ENCODE measurements around the gene FASN.
"Not testable (repeated sequence)": the region's sequence is repeated elsewhere in the genome, so short reads cannot be mapped to it uniquely, and the experiment has no call there.

The FASN gene

GRCh38 chr17:82143333-82143732 is 45.3 kb upstream of the FASN start:
- no peak overlapping the region for H3K4me2 ChIP-seq (ENCODE audit: low read depth, low read length, poor library complexity, severe bottlenecking)
- no peak overlapping the region for H3K4me3 ChIP-seq (ENCODE audit: insufficient read depth, low read length, poor library complexity, severe bottlenecking)
- no peaks in the 10 kb centered on the region for H3K9me3 ChIP-seq (ENCODE audit: insufficient read depth, low read length)
- no peaks in the 10 kb centered on the region for H3K36me3 ChIP-seq (ENCODE audit: low read length)
- H3K27ac ChIP-seq (ENCODE audit: low read depth, low read length) = no peak overlapping the region
- H3K9ac ChIP-seq (ENCODE audit: low read length) = no peak overlapping the region
- H3F3A ChIP-seq (ENCODE audit: insufficient read depth) = no peaks in the 10 kb centered on the region
- H2AFZ ChIP-seq (ENCODE audit: low read depth, low read length, severe bottlenecking) = no peak overlapping the region
- no peaks in the 10 kb centered on the region for H3K79me2 ChIP-seq (ENCODE audit: insufficient read depth, low read length)
- H4K20me1 ChIP-seq (ENCODE audit: low read depth, low read length) = no peaks in the 10 kb centered on the region
- no peak for TF ChIP-seq EZH2phosphoT487 (conservative IDR thresholded peaks at IDR 0.05; ENCODE audit: low read length)
- TF ChIP-seq, protein P1, sequence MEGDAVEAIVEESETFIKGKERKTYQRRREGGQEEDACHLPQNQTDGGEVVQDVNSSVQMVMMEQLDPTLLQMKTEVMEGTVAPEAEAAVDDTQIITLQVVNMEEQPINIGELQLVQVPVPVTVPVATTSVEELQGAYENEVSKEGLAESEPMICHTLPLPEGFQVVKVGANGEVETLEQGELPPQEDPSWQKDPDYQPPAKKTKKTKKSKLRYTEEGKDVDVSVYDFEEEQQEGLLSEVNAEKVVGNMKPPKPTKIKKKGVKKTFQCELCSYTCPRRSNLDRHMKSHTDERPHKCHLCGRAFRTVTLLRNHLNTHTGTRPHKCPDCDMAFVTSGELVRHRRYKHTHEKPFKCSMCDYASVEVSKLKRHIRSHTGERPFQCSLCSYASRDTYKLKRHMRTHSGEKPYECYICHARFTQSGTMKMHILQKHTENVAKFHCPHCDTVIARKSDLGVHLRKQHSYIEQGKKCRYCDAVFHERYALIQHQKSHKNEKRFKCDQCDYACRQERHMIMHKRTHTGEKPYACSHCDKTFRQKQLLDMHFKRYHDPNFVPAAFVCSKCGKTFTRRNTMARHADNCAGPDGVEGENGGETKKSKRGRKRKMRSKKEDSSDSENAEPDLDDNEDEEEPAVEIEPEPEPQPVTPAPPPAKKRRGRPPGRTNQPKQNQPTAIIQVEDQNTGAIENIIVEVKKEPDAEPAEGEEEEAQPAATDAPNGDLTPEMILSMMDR (IDR thresholded peaks at IDR 0.05; ENCODE audit: insufficient read depth, low read length, poor library complexity, severe bottlenecking) = no peak
- H3K27me3 ChIP-seq (ENCODE audit: low read length) = no peaks in the 10 kb centered on the region
- H3K9me2 ChIP-seq (replicated peaks; ENCODE audit: insufficient read depth, low read length) = no peaks in the 10 kb centered on the region

- not testable (repeated sequence) for H3K79me2 ChIP-seq (ENCODE audit: insufficient read depth, low read length)
Observed at GRCh38 chr17:82139961-82140360, 41.9 kb upstream of the FASN start.

DNA sequence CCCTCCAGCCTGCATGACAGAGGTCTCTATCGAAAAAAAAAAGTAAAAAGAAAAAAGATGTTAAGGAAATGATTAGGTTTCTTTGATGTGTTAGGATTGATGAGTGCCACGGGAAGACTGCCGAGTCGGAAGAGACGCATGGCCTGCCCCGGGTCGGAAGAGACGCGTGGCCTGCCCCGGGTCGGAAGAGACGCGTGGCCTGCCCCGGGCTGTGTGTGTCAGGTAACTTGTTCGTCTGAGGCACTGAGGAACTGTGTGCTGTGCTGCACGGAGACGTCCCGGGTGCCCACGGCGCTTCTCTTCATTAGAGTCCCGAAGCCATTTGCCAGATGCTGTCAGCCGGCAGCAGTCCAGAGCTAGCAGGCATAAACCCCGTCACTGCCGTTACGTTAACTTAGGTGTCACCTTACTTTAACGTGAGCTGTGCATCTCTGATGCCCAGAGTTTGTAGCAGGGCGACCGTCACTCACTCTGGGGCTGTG is 40.5 kb upstream of the FASN start:
- Histone ChIP-seq H3K9ac (ENCODE audit: low read length) (no peak overlapping the region), H3K9me2 (replicated peaks; ENCODE audit: insufficient read depth, low read length) (no peaks in the 10 kb centered on the region), H3K9me3 (ENCODE audit: insufficient read depth, low read length) (no peaks in the 10 kb centered on the region), H3K4me2 (ENCODE audit: low read depth, low read length, poor library complexity, severe bottlenecking) (no peak overlapping the region), H4K20me1 (ENCODE audit: low read depth, low read length) (no peaks in the 10 kb centered on the region), H3K4me3 (ENCODE audit: insufficient read depth, low read length, poor library complexity, severe bottlenecking) (no peak overlapping the region), H3K36me3 (ENCODE audit: low read length) (no peaks in the 10 kb centered on the region), H3K27me3 (ENCODE audit: low read length) (no peaks in the 10 kb centered on the region; the same call in none of the 2 replicates), H2AFZ (ENCODE audit: low read depth, low read length, severe bottlenecking) (no peak overlapping the region), H3F3A (ENCODE audit: insufficient read depth) (no peaks in the 10 kb centered on the region), H3K27ac (ENCODE audit: low read depth, low read length) (no peak overlapping the region), H3K79me2 (ENCODE audit: insufficient read depth, low read length) (no peaks in the 10 kb centered on the region)
- no peak for TF ChIP-seq EZH2phosphoT487 (conservative IDR thresholded peaks at IDR 0.05; ENCODE audit: low read length)
- TF ChIP-seq, protein P1 (IDR thresholded peaks at IDR 0.05; ENCODE audit: insufficient read depth, low read length, poor library complexity, severe bottlenecking) = no peak

More at GRCh38 chr17:82139961-82140360, 41.9 kb upstream of the FASN start:
- H3K4me2 ChIP-seq (ENCODE audit: low read depth, low read length, poor library complexity, severe bottlenecking); H3K9ac ChIP-seq (ENCODE audit: low read length); H4K20me1 ChIP-seq (ENCODE audit: low read depth, low read length); H3K4me3 ChIP-seq (ENCODE audit: insufficient read depth, low read length, poor library complexity, severe bottlenecking); H3K9me3 ChIP-seq (ENCODE audit: insufficient read depth, low read length); H3F3A ChIP-seq (ENCODE audit: insufficient read depth); H3K27me3 ChIP-seq (ENCODE audit: low read length); H3K9me2 ChIP-seq (replicated peaks; ENCODE audit: insufficient read depth, low read length); H2AFZ ChIP-seq (ENCODE audit: low read depth, low read length, severe bottlenecking); H3K27ac ChIP-seq (ENCODE audit: low read depth, low read length); H3K36me3 ChIP-seq (ENCODE audit: low read length): not testable (repeated sequence)

GRCh38 chr17:82134101-82134500 is 36.1 kb upstream of the FASN start:
- H3K9me3 ChIP-seq (ENCODE audit: insufficient read depth, low read length) = no peaks in the 10 kb centered on the region
- H3K9ac ChIP-seq (ENCODE audit: low read length) = no peak overlapping the region
- no peaks in the 10 kb centered on the region for H4K20me1 ChIP-seq (ENCODE audit: low read depth, low read length)
- no peaks in the 10 kb centered on the region for H3F3A ChIP-seq (ENCODE audit: insufficient read depth)
- H3K4me3 ChIP-seq (ENCODE audit: insufficient read depth, low read length, poor library complexity, severe bottlenecking) = no peak overlapping the region
- H3K9me2 ChIP-seq (replicated peaks; ENCODE audit: insufficient read depth, low read length) = no peaks in the 10 kb centered on the region
- TF ChIP-seq, protein P1 (IDR thresholded peaks at IDR 0.05; ENCODE audit: insufficient read depth, low read length, poor library complexity, severe bottlenecking) = no peak
- no peak for TF ChIP-seq EZH2phosphoT487 (conservative IDR thresholded peaks at IDR 0.05; ENCODE audit: low read length)
- H2AFZ ChIP-seq (ENCODE audit: low read depth, low read length, severe bottlenecking) = no peak overlapping the region
- H3K36me3 ChIP-seq (ENCODE audit: low read length) = no peaks in the 10 kb centered on the region
- no peak overlapping the region for H3K4me2 ChIP-seq (ENCODE audit: low read depth, low read length, poor library complexity, severe bottlenecking)
- H3K27ac ChIP-seq (ENCODE audit: low read depth, low read length) = no peak overlapping the region
- H3K27me3 ChIP-seq (ENCODE audit: low read length) = no peaks in the 10 kb centered on the region; the same call in none of the 2 replicates
- H3K79me2 ChIP-seq (ENCODE audit: insufficient read depth, low read length) = no peaks in the 10 kb centered on the region

DNA sequence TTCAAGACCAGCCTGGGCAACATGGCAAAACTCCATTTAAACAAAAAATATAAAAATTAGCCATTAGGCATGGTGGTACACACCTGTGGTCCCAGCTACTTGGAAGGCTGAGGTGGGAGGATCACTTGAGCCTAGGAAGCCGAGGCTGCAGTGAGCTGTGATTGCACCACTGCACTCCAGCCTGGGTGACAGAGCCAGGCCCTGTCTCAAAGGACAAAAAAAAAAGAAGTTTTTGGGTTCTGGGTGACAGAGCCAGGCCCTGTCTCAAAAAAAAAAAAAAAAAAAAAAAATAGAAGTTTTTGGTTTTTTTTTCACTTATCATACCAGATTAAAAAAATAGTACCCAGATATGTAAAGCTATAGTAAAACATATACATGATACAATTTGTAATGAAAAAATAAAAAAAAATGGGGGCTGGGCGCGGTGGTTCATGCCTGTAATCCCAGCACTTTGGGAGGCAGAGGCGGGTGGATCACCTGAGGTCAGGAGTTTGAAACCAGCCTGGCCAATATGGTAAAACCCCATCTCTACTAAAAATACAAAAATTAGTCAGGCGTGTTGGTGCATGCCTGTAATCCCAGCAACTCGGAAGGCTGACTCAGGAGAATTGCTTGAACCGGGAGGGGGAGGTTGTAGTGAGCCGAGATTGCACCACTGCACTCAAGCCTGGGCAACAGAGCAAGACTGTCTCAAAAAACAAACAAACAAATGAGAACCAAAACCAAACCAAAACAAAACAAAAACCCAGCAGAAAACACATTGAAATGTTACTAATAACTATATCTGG is 35.3 kb upstream of the FASN start:
- H3K9me2 ChIP-seq (replicated peaks; ENCODE audit: insufficient read depth, low read length); H3K4me2 ChIP-seq (ENCODE audit: low read depth, low read length, poor library complexity, severe bottlenecking); H3F3A ChIP-seq (ENCODE audit: insufficient read depth); H3K9me3 ChIP-seq (ENCODE audit: insufficient read depth, low read length); H3K27me3 ChIP-seq (ENCODE audit: low read length); H4K20me1 ChIP-seq (ENCODE audit: low read depth, low read length); H3K4me3 ChIP-seq (ENCODE audit: insufficient read depth, low read length, poor library complexity, severe bottlenecking); H3K79me2 ChIP-seq (ENCODE audit: insufficient read depth, low read length); H3K9ac ChIP-seq (ENCODE audit: low read length); H3K27ac ChIP-seq (ENCODE audit: low read depth, low read length); H2AFZ ChIP-seq (ENCODE audit: low read depth, low read length, severe bottlenecking); H3K36me3 ChIP-seq (ENCODE audit: low read length): not testable (repeated sequence)

Data from SU-DHL-6 (cell line).